GM23338 (cell line): ENCODE data around the gene ISLR2. TPM values are rescaled to one million over a fixed set of nuclear protein-coding genes. Genes with fewer than 3 reads are reported as not detected.
A peak's percentile ranks its signal among the peaks of the same experiment; 100 is the strongest.

Source experiments
- ATAC-seq: fragments of 200-7000 bp; cut with Tn5 transposase; 3 replicates; pipeline ENCODE4 v1.9.1; 2020
- DNase-seq: peaks from one replicate; pipeline ENCODE4 v3.0.0-alpha.2; 2015; ENCODE audit warnings: low spot score
- H2AFZ ChIP-seq: fragments of 200-600 bp; sonication (generic); 2 replicates; pipeline ENCODE4 v1.8.0; 2016; ENCODE audit warnings: antibody characterized with exemption, mild to moderate bottlenecking, moderate library complexity
- H3F3A ChIP-seq: fragments of 200-600 bp; sonication (generic); replicated peaks from 2 replicates; pipeline ENCODE4 v1.8.0; 2017; ENCODE audit warnings: antibody characterized with exemption, mixed run types, low read depth
- H3K27ac ChIP-seq: fragments of 200-600 bp; sonication (generic); 2 replicates; pipeline ENCODE4 v1.6.1; 2016; ENCODE audit warnings: low read depth
- H3K27me3 ChIP-seq: fragments of 200-600 bp; sonication (generic); 2 replicates; pipeline ENCODE4 v1.8.0; 2016; ENCODE audit warnings: mild to moderate bottlenecking, mixed run types, moderate library complexity; ENCODE audit not compliant: insufficient read depth
- H3K36me3 ChIP-seq: fragments of 200-600 bp; sonication (generic); 2 replicates; pipeline ENCODE4 v1.8.0; 2016; ENCODE audit warnings: mild to moderate bottlenecking; ENCODE audit not compliant: insufficient read depth
- H3K4me1 ChIP-seq: fragments of 200-600 bp; sonication (generic); 2 replicates; pipeline ENCODE4 v1.8.0; 2016; ENCODE audit warnings: mild to moderate bottlenecking, moderate library complexity; ENCODE audit not compliant: insufficient read depth
- H3K4me2 ChIP-seq: fragments of 200-600 bp; sonication (generic); 2 replicates; pipeline ENCODE4 v1.7.1; 2017; ENCODE audit warnings: mixed run types
- H3K4me3 ChIP-seq: fragments of 200-600 bp; sonication (generic); 2 replicates; pipeline ENCODE4 v1.6.1; 2016; ENCODE audit warnings: mixed run types
- H3K79me2 ChIP-seq: fragments of 200-600 bp; sonication (generic); replicated peaks from 2 replicates; pipeline ENCODE4 v1.8.0; 2017; ENCODE audit warnings: mild to moderate bottlenecking; ENCODE audit not compliant: insufficient read depth
- H3K9me2 ChIP-seq: fragments of 200-600 bp; sonication (generic); 2 replicates; pipeline ENCODE4 v1.8.0; 2017; ENCODE audit not compliant: insufficient read depth
- H4K20me1 ChIP-seq: fragments of 200-600 bp; sonication (generic); replicated peaks from 2 replicates; pipeline ENCODE4 v1.8.0; 2017; ENCODE audit warnings: mild to moderate bottlenecking; ENCODE audit not compliant: insufficient read depth
- H3K27ac Mint-ChIP-seq: 2 replicates; pipeline ENCODE4 v1.8.0; 2020; ENCODE audit warnings: inconsistent platforms, mild to moderate bottlenecking, moderate library complexity, mixed read lengths
- H3K27me3 Mint-ChIP-seq: 3 replicates; pipeline ENCODE4 v1.8.0; 2022; ENCODE audit warnings: low read depth, mild to moderate bottlenecking, moderate library complexity, mixed read lengths, inconsistent platforms; ENCODE audit not compliant: insufficient read depth, poor library complexity
- H3K36me3 Mint-ChIP-seq: 3 replicates; pipeline ENCODE4 v1.8.0; 2021; ENCODE audit warnings: low read depth, mild to moderate bottlenecking, inconsistent platforms, moderate library complexity, mixed read lengths
- H3K4me1 Mint-ChIP-seq: 3 replicates; pipeline ENCODE4 v1.8.0; 2020; ENCODE audit warnings: mild to moderate bottlenecking, inconsistent platforms, mixed read lengths
- H3K4me3 Mint-ChIP-seq: 3 replicates; pipeline ENCODE4 v1.8.0; 2021; ENCODE audit warnings: moderate library complexity, mild to moderate bottlenecking, inconsistent platforms, mixed read lengths
- H3K9me3 Mint-ChIP-seq: 3 replicates; pipeline ENCODE4 v1.8.0; 2020; ENCODE audit warnings: moderate library complexity, mild to moderate bottlenecking, inconsistent platforms, mixed read lengths
- CTCF ChIP-seq, 2 experiments: fragments of 200-600 bp in 1 of 2; sonication (generic) in 1 of 2; conservative IDR thresholded peaks; 2 replicates each; pipeline versions ENCODE4 v1.5.1 to v1.6.1; 2016 to 2017; ENCODE audit warnings: antibody characterized with exemption in 2 of 2, low read depth in 2 of 2, mild to moderate bottlenecking in 2 of 2, moderate library complexity in 1 of 2
- ETS1 ChIP-seq: IDR thresholded peaks from 2 replicates; pipeline ENCODE4 v1.6.1; 2016; ENCODE audit warnings: antibody characterized with exemption
- POLR2AphosphoS5 ChIP-seq: IDR thresholded peaks from 2 replicates; pipeline ENCODE4 v1.6.1; 2016; ENCODE audit warnings: antibody characterized with exemption, low read depth
- REST ChIP-seq: IDR thresholded peaks from one replicate; pipeline ENCODE4 v1.6.1; 2018; ENCODE audit warnings: antibody characterized with exemption; ENCODE audit not compliant: unreplicated experiment
- STAT1 ChIP-seq: IDR thresholded peaks from one replicate; pipeline ENCODE4 v1.6.1; 2016; ENCODE audit warnings: antibody characterized with exemption; ENCODE audit not compliant: unreplicated experiment
- ZNF114 ChIP-seq: fragments of 250-450 bp; sonication (Bioruptor Pico); IDR thresholded peaks from 2 replicates; pipeline ENCODE4 v1.5.0; 2020; ENCODE audit warnings: mild to moderate bottlenecking, moderate library complexity
- ZNF462 ChIP-seq: fragments of 250-450 bp; sonication (Bioruptor Pico); IDR thresholded peaks from 2 replicates; pipeline ENCODE4 v1.5.0; 2020; ENCODE audit warnings: mild to moderate bottlenecking, moderate library complexity
- polyA plus RNA-seq: library from polyadenylated mRNA; unstranded; fragments of >200 nt; fragmentation: Nextera tagmentation; extraction: Ambion mirVana; gene quantifications from 2 replicates; pipeline ENCODE4 v1.2.1, GENCODE V29; 2016
- total RNA-seq: library from RNA; depleted of rRNA; stranded (reverse); fragments of >200 nt; shearing (Covaris generic); gene quantifications from 2 replicates; pipeline ENCODE4 v1.2.3, GENCODE V29; 2014

ISLR2 gene
- total and polyA plus RNA-seq, 2 experiments from 2014 or later = 0.13 to 0.21 TPM

- no peak for TF ChIP-seq REST
- no peak for TF ChIP-seq ZNF462 (CRISPR knock-in tag)
- TF ChIP-seq ZNF114 (CRISPR knock-in tag) = no peak
- no peak for TF ChIP-seq STAT1
- TF ChIP-seq ETS1 = no peak
- no peak for TF ChIP-seq POLR2AphosphoS5
- no peak for TF ChIP-seq CTCF (conservative IDR thresholded peaks at IDR 0.05; ENCODE audit: low read depth in 2 of 2)
- H3K27ac Mint-ChIP-seq = no peak overlapping the region
- Histone ChIP-seq H3K9me2 (no peaks in the 10 kb centered on the region), H3K4me3 (no peak overlapping the region), H3F3A (no peaks in the 10 kb centered on the region), H3K36me3 (no peaks in the 10 kb centered on the region; the same call in 1 of the 2 replicates), H3K4me1 (peaks cover 17% of the 10 kb centered on the region), H3K79me2 (no peaks in the 10 kb centered on the region), H3K27me3 (no peaks in the 10 kb centered on the region), H2AFZ (peak overlapping the region; percentile 87; the same call in 1 of the 2 replicates), H4K20me1 (no peaks in the 10 kb centered on the region), H3K27ac (no peak overlapping the region), H3K4me2 (no peak overlapping the region; the same call in 1 of the 2 replicates)
- H3K27me3 Mint-ChIP-seq = peaks cover 28% of the 10 kb centered on the region
- no peak overlapping the region for H3K4me3 Mint-ChIP-seq
- H3K9me3 Mint-ChIP-seq = no peaks in the 10 kb centered on the region
- DNase-seq = no peak
- no peaks in the 10 kb centered on the region for H3K36me3 Mint-ChIP-seq
- peak; percentile 3; the same call in 2 of the 3 replicates for ATAC-seq
- H3K4me1 Mint-ChIP-seq = peaks cover 43% of the 10 kb centered on the region
Measured at GRCh38 chr15:74174219-74174957, 44.0 kb downstream of the ISLR2 start.
